PC-9 (cell line): Measurements from ENCODE around the gene MYD88.

Experiments used
- EZH2 ChIP-seq: fragments of 200-600 bp; sonication (generic); IDR thresholded peaks from 2 replicates; pipeline ENCODE4 v1.8.0; 2017; ENCODE audit warnings: antibody characterized with exemption, low read depth
- TF ChIP-seq, protein P1 (sequence below): fragments of 200-600 bp; sonication (generic); conservative IDR thresholded peaks from 2 replicates; pipeline ENCODE4 v1.6.1; 2017; ENCODE audit warnings: mixed run types, antibody characterized with exemption, mild to moderate bottlenecking, moderate library complexity

GRCh38 chr3:38107911-38108648, 30.4 kb upstream of the MYD88 start:
- TF ChIP-seq, protein P1, sequence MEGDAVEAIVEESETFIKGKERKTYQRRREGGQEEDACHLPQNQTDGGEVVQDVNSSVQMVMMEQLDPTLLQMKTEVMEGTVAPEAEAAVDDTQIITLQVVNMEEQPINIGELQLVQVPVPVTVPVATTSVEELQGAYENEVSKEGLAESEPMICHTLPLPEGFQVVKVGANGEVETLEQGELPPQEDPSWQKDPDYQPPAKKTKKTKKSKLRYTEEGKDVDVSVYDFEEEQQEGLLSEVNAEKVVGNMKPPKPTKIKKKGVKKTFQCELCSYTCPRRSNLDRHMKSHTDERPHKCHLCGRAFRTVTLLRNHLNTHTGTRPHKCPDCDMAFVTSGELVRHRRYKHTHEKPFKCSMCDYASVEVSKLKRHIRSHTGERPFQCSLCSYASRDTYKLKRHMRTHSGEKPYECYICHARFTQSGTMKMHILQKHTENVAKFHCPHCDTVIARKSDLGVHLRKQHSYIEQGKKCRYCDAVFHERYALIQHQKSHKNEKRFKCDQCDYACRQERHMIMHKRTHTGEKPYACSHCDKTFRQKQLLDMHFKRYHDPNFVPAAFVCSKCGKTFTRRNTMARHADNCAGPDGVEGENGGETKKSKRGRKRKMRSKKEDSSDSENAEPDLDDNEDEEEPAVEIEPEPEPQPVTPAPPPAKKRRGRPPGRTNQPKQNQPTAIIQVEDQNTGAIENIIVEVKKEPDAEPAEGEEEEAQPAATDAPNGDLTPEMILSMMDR, result no peak
- no peak for TF ChIP-seq EZH2
